Right lobe of liver (tissue), 6 donors: ENCODE results near the gene NEK1. TPM values are rescaled to one million over a fixed set of nuclear protein-coding genes. Genes with fewer than 3 reads are reported as not detected.

Experiments
- ATAC-seq, 4 donors: fragments of 200-7000 bp; cut with Tn5 transposase; one replicate each; pipeline ENCODE4 v1.9.1; 2020; ENCODE audit warnings: mild to moderate bottlenecking in 4 of 4, moderate library complexity in 4 of 4
- DNase-seq, 3 donors: peaks; one replicate each; pipeline ENCODE4 v3.0.0-alpha.2; 2020
- H3K27ac ChIP-seq, 3 donors: fragments of 200-600 bp; one replicate each; pipeline ENCODE4 v1.8.0; 2022
- H3K27me3 ChIP-seq, 2 donors: fragments of 200-600 bp; one replicate each; pipeline ENCODE4 v1.8.0; 2022
- H3K36me3 ChIP-seq, 4 donors: fragments of 200-600 bp; sonication (generic) in 1 of 4; one replicate each; pipeline versions ENCODE4 v1.5.1 to v1.8.0; 2017 to 2022; ENCODE audit warnings: control low read depth in 1 of 4
- H3K4me1 ChIP-seq, 4 donors: fragments of 200-600 bp; sonication (generic) in 1 of 4; one replicate each; pipeline versions ENCODE4 v1.5.1 to v1.8.0; 2017 to 2022; ENCODE audit warnings: control low read depth in 1 of 4
- H3K4me3 ChIP-seq, 3 donors: fragments of 200-600 bp; one replicate each; pipeline ENCODE4 v1.8.0; 2022
- H3K9me3 ChIP-seq, 4 donors: fragments of 200-600 bp; sonication (generic) in 1 of 4; one replicate each; pipeline versions ENCODE4 v1.5.1 to v1.8.0; 2017 to 2022; ENCODE audit warnings: control low read depth in 1 of 4
- CTCF ChIP-seq, 4 donors: fragments of 200-600 bp in 3 of 4; fragments of 450-650 bp in 1 of 4; IDR thresholded peaks; one replicate each; pipeline versions ENCODE4 v1.5.1 to v1.8.0; 2016 to 2022; ENCODE audit warnings: antibody characterized with exemption in 4 of 4, mild to moderate bottlenecking in 2 of 4
- POLR2A ChIP-seq: fragments of 450-650 bp; IDR thresholded peaks from one replicate; pipeline ENCODE4 v1.6.1; 2017; ENCODE audit warnings: antibody characterized with exemption, mild to moderate bottlenecking
- WGBS: methylation state at CpG from one replicate; pipeline ENCODE4 v1.1.6; 2018; ENCODE audit warnings: low coverage, low lambda C conversion rate; ENCODE audit not compliant: insufficient coverage; ENCODE audit errors: missing lambda C conversion rate; 5-methylcytosine and 5-hydroxymethylcytosine counted together
- intact Hi-C, 2 donors: fragments of 100-400 bp; cut with DNase I; formaldehyde crosslinking; loops; one replicate each; pipeline versions ENCODE4 v1.11.2 to v1.14.1; 2022
- total RNA-seq, 6 experiments: library from RNA; depleted of rRNA in 2 of 6; stranded (reverse); fragments of >200 nt in 2 of 6; fragmentation: NEBNext Ultra II Directional in 3 of 6; extraction: Animal tissue kit (Norgen Biotek cat#: 25700) in 3 of 6; gene quantifications; one replicate each; pipeline versions ENCODE4 v1.1.0 to v1.2.4, GENCODE V29; 2016 to 2023
- donor health status: DM: no; HTN: yes; CAD: no.
- donor health status: DM: no; HTN: no; CAD: no.
- donor health status: DM: no; HTN: no; CAD: no.
- donor health status: DM: no; HTN: yes; CAD: no.
- donor health status: DM: no; HTN: yes; CAD: no.

Gene NEK1
- total RNA-seq, 6 experiments from 2014 or later, result 4.1 to 5.2 (median 4.5) TPM

DNA sequence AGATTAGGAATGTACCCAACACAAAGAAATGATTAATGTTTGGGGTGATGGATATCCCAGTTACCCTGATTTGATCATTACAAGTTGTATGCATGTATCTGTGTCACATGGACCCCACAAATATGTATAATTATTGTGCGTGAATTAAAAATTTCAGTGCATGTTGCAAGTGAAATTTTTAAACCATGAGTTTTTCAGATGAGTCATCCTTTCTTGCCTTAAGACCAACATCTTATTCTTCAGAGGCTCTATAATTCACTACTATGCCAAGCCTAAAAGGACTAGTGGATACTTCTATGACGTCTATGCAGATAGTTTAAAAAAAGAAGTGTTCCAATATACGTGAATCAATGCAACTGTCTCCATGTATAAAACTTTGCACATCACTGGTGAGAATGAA lies 228.7 kb downstream of the NEK1 start:
- DNase-seq, result no peak
- H3K4me3 ChIP-seq, result no peak overlapping the region
- ATAC-seq, result no peak
- no peaks in the 10 kb centered on the region for H3K27me3 ChIP-seq
- H3K9me3 ChIP-seq, result no peaks in the 10 kb centered on the region
- no peaks in the 10 kb centered on the region for H3K36me3 ChIP-seq
- no peak overlapping the region for H3K27ac ChIP-seq
- 74% methylated on average over 3 of the region's 3 CpGs for whole genome bisulfite sequencing
- TF ChIP-seq POLR2A (no peak), CTCF (IDR thresholded peaks at IDR 0.05) (no peak)
- H3K4me1 ChIP-seq, result no peaks in the 10 kb centered on the region
- intact Hi-C loops, result no loop called here

DNA sequence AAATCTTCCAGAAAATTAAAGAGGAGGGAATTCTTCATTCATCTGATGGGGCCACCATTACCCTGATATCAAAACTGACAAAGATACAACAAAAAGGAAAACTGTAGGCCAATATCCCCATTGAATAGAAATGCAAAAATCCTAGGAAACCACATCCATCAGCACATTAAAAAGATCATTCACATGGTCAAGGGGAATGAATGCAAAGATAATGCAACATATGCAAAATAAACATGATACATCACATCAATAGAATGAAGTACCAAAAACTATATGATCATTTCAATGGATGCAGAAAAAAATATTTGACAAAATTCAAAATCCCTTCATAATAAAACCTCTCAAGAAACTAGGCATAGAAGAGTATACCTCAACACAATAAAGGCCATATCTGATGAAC lies 232.7 kb downstream of the NEK1 start:
- Histone ChIP-seq H3K4me1 (no peaks in the 10 kb centered on the region), H3K36me3 (no peaks in the 10 kb centered on the region), H3K27ac (no peak overlapping the region), H3K9me3 (peaks cover 0 to 10% (median 0%) of the 10 kb centered on the region in 4 donors), H3K4me3 (no peak overlapping the region), H3K27me3 (no peaks in the 10 kb centered on the region)
- TF ChIP-seq POLR2A, result no peak
- TF ChIP-seq CTCF (IDR thresholded peaks at IDR 0.05), result no peak
- DNase-seq, result no peak
- no peak for ATAC-seq
- intact Hi-C loops, result no loop called here

DNA sequence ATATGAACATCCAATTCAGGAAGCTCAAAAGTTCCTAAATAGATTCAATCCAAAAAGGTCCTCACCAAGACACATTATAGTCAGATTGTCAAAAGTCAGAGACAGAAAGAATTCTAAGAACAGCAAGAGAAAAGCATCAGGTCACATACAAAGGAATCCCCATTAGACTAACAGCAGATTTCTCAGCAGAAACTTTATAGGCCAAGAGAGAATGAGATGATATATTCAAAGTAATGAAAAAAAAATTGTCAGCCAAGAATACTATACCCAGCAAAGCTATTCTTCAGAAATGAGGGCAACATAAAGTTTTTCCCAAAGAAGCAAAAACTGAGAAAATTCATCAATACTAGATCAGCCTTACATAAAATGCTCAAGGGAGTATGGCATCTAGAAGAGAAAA lies 235.0 kb downstream of the NEK1 start:
- Histone ChIP-seq H3K36me3 (no peaks in the 10 kb centered on the region), H3K4me3 (no peak overlapping the region), H3K4me1 (no peaks in the 10 kb centered on the region), H3K27me3 (no peaks in the 10 kb centered on the region), H3K27ac (no peak overlapping the region), H3K9me3 (peaks cover 0 to 10% (median 0%) of the 10 kb centered on the region in 4 donors)
- ATAC-seq (no peak), DNase-seq (no peak)
- intact Hi-C loops, result no loop called here
- TF ChIP-seq CTCF (IDR thresholded peaks at IDR 0.05) (no peak), POLR2A (no peak)

- Histone ChIP-seq H3K4me1 (no peaks in the 10 kb centered on the region), H3K4me3 (no peak overlapping the region), H3K9me3 (peaks cover 0 to 10% (median 0%) of the 10 kb centered on the region in 4 donors), H3K27me3 (no peaks in the 10 kb centered on the region), H3K36me3 (no peaks in the 10 kb centered on the region), H3K27ac (no peak overlapping the region)
- intact Hi-C loops, result no loop called here
- 44% methylated on average over 1 of the region's 1 CpG for WGBS
- DNase-seq (no peak), ATAC-seq (no peak)
- TF ChIP-seq POLR2A, result no peak
- no peak for TF ChIP-seq CTCF (IDR thresholded peaks at IDR 0.05)
Measured at GRCh38 chr4:169376421-169376820, 236.0 kb downstream of the NEK1 start.

- Histone ChIP-seq H3K9me3 (peaks cover 0 to 10% (median 0%) of the 10 kb centered on the region in 4 donors), H3K27ac (no peak overlapping the region), H3K36me3 (no peaks in the 10 kb centered on the region), H3K4me3 (no peak overlapping the region), H3K4me1 (no peaks in the 10 kb centered on the region), H3K27me3 (no peaks in the 10 kb centered on the region)
- DNase-seq (no peak), ATAC-seq (no peak)
- intact Hi-C loops, result no loop called here
- WGBS, result 81% methylated on average over 2 of the region's 2 CpGs
- TF ChIP-seq POLR2A, result no peak
Measured at GRCh38 chr4:169372791-169373190, 239.6 kb downstream of the NEK1 start.
